HEK293 (cell line): ENCODE data around the gene BBLN.

Experiments
- CTCF ChIP-seq: fragments of 450-650 bp; formaldehyde crosslinking; IDR thresholded peaks from 2 replicates; pipeline ENCODE4 v1.5.1; 2016; ENCODE audit warnings: missing biosample characterization, missing genetic modification characterization
- HOXA7 ChIP-seq: sonication (generic); formaldehyde crosslinking; IDR thresholded peaks from 2 replicates; pipeline ENCODE4 v1.8.1; 2022; ENCODE audit warnings: missing genetic modification reagents, borderline replicate concordance
- REST ChIP-seq: fragments of 450-650 bp; formaldehyde crosslinking; IDR thresholded peaks from 2 replicates; pipeline ENCODE4 v1.5.1; 2016; ENCODE audit warnings: missing biosample characterization, missing genetic modification characterization
- TRIM28 ChIP-seq: IDR thresholded peaks from 2 replicates; pipeline ENCODE4 v1.6.1; 2011; ENCODE audit warnings: low read length, control low read depth, borderline replicate concordance
- YY1 ChIP-seq: fragments of 450-650 bp; formaldehyde crosslinking; IDR thresholded peaks from 2 replicates; pipeline ENCODE4 v1.5.1; 2018; ENCODE audit warnings: missing biosample characterization, missing genetic modification characterization
- ZBTB8A ChIP-seq: fragments of 450-650 bp; formaldehyde crosslinking; IDR thresholded peaks from 2 replicates; pipeline ENCODE4 v1.5.1; 2016; ENCODE audit warnings: missing biosample characterization, missing genetic modification characterization
- TF ChIP-seq, protein P1 (sequence below): fragments of 450-650 bp; formaldehyde crosslinking; IDR thresholded peaks from 2 replicates; pipeline ENCODE4 v1.5.1; 2016; ENCODE audit warnings: missing biosample characterization, missing genetic modification characterization

- TF ChIP-seq HOXA7 (CRISPR knock-in tag): no peak
- TF ChIP-seq ZBTB8A (tag by site-specific recombination): no peak
- TF ChIP-seq, protein P1, sequence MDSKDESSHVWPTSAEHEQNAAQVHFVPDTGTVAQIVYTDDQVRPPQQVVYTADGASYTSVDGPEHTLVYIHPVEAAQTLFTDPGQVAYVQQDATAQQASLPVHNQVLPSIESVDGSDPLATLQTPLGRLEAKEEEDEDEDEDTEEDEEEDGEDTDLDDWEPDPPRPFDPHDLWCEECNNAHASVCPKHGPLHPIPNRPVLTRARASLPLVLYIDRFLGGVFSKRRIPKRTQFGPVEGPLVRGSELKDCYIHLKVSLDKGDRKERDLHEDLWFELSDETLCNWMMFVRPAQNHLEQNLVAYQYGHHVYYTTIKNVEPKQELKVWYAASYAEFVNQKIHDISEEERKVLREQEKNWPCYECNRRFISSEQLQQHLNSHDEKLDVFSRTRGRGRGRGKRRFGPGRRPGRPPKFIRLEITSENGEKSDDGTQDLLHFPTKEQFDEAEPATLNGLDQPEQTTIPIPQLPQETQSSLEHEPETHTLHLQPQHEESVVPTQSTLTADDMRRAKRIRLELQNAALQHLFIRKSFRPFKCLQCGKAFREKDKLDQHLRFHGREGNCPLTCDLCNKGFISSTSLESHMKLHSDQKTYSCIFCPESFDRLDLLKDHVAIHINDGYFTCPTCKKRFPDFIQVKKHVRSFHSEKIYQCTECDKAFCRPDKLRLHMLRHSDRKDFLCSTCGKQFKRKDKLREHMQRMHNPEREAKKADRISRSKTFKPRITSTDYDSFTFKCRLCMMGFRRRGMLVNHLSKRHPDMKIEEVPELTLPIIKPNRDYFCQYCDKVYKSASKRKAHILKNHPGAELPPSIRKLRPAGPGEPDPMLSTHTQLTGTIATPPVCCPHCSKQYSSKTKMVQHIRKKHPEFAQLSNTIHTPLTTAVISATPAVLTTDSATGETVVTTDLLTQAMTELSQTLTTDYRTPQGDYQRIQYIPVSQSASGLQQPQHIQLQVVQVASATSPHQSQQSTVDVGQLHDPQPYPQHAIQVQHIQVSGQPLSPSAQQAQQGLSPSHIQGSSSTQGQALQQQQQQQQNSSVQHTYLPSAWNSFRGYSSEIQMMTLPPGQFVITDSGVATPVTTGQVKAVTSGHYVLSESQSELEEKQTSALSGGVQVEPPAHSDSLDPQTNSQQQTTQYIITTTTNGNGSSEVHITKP (tag by site-specific recombination): no peak
- TF ChIP-seq TRIM28: no peak
- TF ChIP-seq CTCF: no peak
- no peak for TF ChIP-seq REST (tag by site-specific recombination)
- no peak for TF ChIP-seq YY1
Measured at GRCh38 chr9:128114326-128115186, 45.5 kb upstream of the BBLN start.
